ENCODE measurements around the gene TMPRSS7. TPM values are rescaled to one million over a fixed set of nuclear protein-coding genes. Genes with fewer than 3 reads are reported as not detected.

TMPRSS7 gene
- total RNA-seq, 1 experiment from 2014 or later = 0.16 TPM

DNA sequence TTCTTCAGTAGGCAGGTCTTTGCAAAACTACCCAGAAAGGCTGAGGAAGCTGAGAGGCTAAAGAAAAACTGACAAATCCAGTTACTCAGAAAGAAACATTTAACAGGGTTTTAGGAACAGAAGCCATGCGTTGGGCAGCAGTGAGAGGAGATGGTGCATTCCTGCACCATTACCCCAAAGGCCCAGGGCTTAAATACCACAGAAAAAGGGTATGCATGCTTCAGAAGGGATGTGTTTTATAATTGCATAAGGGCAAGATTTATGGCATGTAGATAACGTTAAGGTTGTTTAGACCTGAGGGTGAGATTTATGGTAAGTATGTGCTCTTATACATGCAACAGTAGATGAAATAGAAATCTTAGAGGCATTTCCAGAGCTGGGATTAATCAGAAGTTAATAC is 61.6 kb downstream of the TMPRSS7 start:
- DNase-seq (ENCODE audit: low spot score) = no peak

- DNase-seq (ENCODE audit: low spot score) = peak; percentile 99
Observed at GRCh38 chr3:112097378-112097777, 62.8 kb downstream of the TMPRSS7 start.

- peak; percentile 82 for DNase-seq (ENCODE audit: low spot score)
Observed at GRCh38 chr3:112101916-112102315, 67.4 kb downstream of the TMPRSS7 start.

DNA sequence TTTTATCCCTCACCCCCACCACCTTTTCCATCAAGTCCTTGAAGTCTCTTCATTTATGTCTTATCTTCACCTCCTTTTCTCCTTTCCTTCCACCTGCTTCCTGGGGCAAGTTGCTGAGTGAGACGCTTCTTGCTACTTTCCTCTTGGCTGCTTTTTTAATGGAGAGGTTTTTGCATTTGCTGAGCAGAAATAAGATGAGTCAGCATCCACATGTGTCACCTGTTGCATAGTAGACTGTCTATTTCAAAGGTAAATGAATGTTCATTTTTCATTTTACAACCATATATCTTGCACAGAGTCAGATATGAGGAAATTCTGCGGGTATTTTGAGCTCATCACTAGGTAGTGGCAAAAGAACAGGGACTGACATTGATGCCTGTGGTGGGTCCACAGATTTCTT is 70.2 kb downstream of the TMPRSS7 start:
- DNase-seq (ENCODE audit: low spot score) = no peak

- DNase-seq (ENCODE audit: low spot score) = no peak
Observed at GRCh38 chr3:112109322-112109721, 74.8 kb downstream of the TMPRSS7 start.

DNA sequence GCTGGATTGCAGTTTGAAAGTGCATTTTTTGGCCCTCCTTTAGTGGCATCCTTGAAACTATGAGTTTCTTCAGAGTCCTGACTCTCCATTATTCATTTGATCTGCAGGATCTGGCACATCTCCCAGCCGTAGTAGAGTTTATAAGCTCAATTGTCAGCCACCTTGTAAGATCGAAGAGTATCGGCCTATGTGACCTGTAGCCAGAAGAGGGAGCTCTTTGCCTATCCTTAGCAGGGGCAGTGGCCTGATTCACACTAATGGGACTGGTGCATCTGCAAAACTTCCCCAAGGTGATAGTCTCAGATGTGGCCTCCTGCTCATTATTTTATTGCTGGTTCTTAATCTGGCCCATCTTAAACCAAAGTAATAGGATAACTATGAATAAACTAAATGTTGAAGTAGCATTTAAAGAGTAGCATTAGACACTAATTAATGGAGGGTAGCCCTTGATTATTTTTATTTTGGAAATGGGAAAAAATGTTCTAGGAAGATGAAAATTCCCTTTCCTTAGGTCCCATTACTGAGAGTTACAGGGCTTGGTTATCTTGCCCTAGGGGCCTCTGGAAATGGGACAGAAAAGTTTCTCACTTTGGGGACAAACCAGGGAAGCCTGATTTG is 77.4 kb downstream of the TMPRSS7 start:
- DNase-seq (ENCODE audit: low spot score) = peak; percentile 66

- DNase-seq (ENCODE audit: low spot score) = no peak
Observed at GRCh38 chr3:112114576-112115160, 80.1 kb downstream of the TMPRSS7 start.

GRCh38 chr3:112115161-112115739 is 80.7 kb downstream of the TMPRSS7 start:
- DNase-seq (ENCODE audit: low spot score) = no peak

- no peak for DNase-seq (ENCODE audit: low spot score)
Observed at GRCh38 chr3:112115806-112116383, 81.4 kb downstream of the TMPRSS7 start.

DNA sequence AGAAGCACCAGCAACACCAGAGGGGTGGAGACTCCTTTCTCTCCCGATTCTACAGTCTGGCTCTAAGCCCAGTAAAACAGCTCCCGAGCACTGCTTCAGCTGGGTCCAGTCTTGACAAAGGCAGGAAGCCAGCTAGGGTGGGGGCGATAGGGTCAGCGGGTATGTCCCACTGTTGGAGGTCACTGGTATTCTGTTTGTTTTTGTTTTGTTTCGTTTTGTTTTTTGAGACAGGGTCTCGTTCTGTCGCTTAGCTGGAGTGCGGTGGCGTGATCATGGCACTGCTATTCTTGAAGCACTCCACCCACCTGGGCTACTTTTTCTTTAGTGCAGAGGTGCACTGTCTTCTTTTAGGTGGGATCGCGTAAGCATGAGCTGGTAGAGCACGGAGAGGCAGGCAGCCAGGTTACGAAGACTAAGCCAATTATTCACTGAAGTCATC is 82.2 kb downstream of the TMPRSS7 start:
- no peak for DNase-seq (ENCODE audit: low spot score)

GRCh38 chr3:112117415-112117814 is 82.9 kb downstream of the TMPRSS7 start:
- DNase-seq (ENCODE audit: low spot score) = no peak

GRCh38 chr3:112117841-112118571 is 83.5 kb downstream of the TMPRSS7 start:
- no peak for DNase-seq (ENCODE audit: low spot score)

DNA sequence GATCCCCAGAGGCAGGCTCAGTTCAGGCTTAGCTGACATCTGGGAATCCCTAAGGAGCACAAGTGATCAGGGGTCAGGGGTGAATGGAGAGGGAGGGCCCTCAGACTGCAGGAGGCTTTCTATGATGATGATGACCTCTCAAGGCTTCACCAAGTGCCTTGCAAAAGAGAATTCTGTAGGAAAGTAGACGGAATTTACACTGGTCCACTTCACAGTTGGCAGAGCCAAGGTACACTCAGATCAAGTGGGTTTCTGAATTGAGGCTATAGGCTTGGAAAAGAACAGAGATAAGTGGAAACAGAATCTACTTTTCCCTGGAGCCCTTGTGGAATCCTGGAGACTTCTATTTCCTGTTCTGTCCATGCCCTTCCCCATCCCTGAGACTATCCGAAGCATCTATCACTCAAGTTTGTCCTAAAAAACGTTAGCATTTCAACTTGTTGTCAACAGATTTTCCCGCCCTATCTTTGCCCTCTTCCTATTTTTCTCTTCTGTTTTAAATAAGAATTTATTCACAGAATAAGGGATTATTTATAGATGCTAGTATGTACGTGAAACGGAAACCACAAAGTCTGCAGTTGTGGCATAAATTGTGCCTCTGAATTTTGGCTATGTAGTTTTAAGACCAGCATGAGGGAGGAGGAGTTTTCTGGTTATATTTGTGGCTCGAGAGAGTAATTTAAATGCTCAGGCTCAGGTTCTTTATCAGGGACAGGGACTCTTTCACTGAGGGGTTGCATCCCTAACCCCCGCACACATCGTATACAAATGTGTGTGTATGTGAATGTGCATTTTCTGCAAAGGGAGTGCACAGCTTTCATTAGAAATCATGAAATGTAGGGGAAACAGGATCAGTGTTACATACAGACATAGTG is 85.7 kb downstream of the TMPRSS7 start:
- no peak for DNase-seq (ENCODE audit: low spot score)

GRCh38 chr3:112121577-112122547 is 87.3 kb downstream of the TMPRSS7 start:
- no peak for DNase-seq (ENCODE audit: low spot score)

- DNase-seq (ENCODE audit: low spot score) = no peak
Observed at GRCh38 chr3:112122870-112123269, 88.3 kb downstream of the TMPRSS7 start.

DNA sequence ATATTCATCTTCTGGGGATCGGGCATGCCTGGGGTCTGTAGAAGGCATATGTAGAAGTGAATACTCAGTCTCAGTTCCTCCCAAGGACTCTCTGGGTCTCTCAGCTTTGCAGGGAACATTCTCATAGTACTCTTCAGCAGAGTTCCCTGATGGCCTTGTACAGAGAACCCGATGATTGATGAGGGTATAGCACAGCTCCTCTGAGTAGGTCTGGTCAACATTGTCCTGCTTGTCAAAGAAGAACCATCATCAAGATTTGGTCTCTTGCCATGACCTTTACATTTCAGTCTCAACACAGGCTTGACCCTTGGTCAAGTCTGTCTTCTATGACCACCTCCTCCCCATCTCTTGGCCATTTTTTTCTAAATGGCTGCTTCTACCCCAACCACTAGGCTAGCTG is 89.0 kb downstream of the TMPRSS7 start:
- DNase-seq (ENCODE audit: low spot score) = no peak

DNA sequence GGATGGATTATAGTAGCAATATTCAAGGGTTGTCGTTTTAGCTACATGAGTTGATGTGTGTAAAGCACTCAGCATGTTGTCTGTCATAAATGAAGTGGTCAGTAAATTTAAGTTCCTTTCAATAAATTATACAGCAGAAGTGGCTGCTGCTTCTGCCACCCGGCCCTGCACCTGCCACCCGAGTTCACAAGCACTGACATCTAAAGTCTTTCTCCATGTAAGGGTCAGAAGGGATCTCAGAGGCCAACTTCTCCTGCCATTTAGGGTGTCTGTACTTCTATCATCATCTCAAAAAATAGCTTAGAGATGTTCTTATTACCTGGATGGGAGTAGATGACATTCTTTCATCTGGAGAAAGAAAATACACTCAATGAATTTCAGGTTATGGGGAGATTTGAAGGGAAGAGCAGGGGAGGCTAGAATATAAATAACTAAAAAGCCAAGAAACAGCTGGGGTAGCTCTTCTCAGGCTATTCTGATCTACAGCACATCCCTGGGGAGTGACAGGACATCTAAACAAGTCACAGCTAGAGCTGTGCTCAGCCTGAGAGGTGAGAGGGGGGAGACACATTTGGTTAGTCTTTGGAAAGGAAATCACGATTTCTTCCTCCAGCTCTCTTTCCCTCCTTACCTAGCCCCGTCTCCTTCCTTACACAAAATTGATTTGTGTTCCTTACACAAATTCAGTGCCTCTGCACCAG is 90.5 kb downstream of the TMPRSS7 start:
- no peak for DNase-seq (ENCODE audit: low spot score)

DNA sequence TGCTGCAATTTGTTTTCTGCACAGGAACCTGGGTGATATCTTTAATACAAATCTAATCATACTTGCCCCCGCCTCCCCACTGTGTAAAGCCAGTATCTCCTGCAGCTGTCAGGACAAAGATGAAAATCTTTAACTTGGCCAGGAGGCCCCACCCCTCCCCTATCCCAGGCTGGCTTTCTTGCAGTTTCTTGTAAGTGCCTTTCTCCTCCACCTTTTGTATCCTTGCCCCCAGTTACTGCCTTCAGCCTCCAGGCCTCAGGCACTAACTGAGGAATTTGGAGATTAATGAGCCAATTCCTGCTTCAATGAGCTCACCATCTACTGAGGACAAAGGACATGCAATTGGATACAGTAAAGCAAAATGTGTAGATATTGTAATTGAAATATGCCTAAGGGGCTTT is 92.0 kb downstream of the TMPRSS7 start:
- no peak for DNase-seq (ENCODE audit: low spot score)

Measured in A172 (cell line).